H1 (cell line): Measurements from ENCODE around the gene MLKL.

Experiments used
- BACH1 ChIP-seq: IDR thresholded peaks from 2 replicates; pipeline ENCODE4 v1.6.1; 2012; ENCODE audit warnings: low read length, improper control_type of control experiment
- BRCA1 ChIP-seq: IDR thresholded peaks from 2 replicates; pipeline ENCODE4 v1.6.1; 2012; ENCODE audit warnings: low read depth, low read length, improper control_type of control experiment
- EGR1 ChIP-seq: IDR thresholded peaks from 2 replicates; pipeline ENCODE4 v1.6.1; 2011; ENCODE audit warnings: low read depth, low read length, borderline replicate concordance
- EZH2 ChIP-seq: fragments of 200-600 bp; sonication (generic); IDR thresholded peaks from 2 replicates; pipeline ENCODE4 v1.7.1; 2012; ENCODE audit warnings: low read depth, mild to moderate bottlenecking, moderate library complexity, low read length, inconsistent platforms; ENCODE audit not compliant: severe bottlenecking
- KDM5A ChIP-seq: fragments of 200-600 bp; IDR thresholded peaks from 2 replicates; pipeline ENCODE4 v1.7.1; 2012; ENCODE audit warnings: mild to moderate bottlenecking, low read length, inconsistent platforms, mixed read lengths
- POLR2A ChIP-seq, 2 experiments: IDR thresholded peaks; 1 replicate in 1 of 2; 2 replicates in 1 of 2; pipeline ENCODE4 v1.6.1; 2011; ENCODE audit warnings: low read depth in 2 of 2, low read length in 2 of 2, mild to moderate bottlenecking in 2 of 2; ENCODE audit errors: control extremely low read depth in 1 of 2
- RAD21 ChIP-seq, 2 experiments: IDR thresholded peaks in 1 of 2; conservative IDR thresholded peaks in 1 of 2; 2 replicates each; pipeline ENCODE4 v1.6.1; 2011; ENCODE audit warnings: low read depth in 2 of 2, low read length in 2 of 2, improper control_type of control experiment in 1 of 2, inconsistent platforms in 1 of 2, mild to moderate bottlenecking in 1 of 2, moderate library complexity in 1 of 2
- SAP30 ChIP-seq: fragments of 300-600 bp; sonication (generic); IDR thresholded peaks from 2 replicates; pipeline ENCODE4 v1.7.1; 2012; ENCODE audit warnings: low read length, moderate library complexity, mild to moderate bottlenecking, inconsistent platforms; ENCODE audit not compliant: insufficient read depth, insufficient replicate concordance
- SP1 ChIP-seq: IDR thresholded peaks from 2 replicates; pipeline ENCODE4 v1.6.1; 2011; ENCODE audit warnings: low read depth, low read length
- SP4 ChIP-seq: IDR thresholded peaks from 2 replicates; pipeline ENCODE4 v1.6.1; 2012; ENCODE audit warnings: low read length, inconsistent platforms
- TF ChIP-seq, protein P1 (sequence below), 3 experiments: IDR thresholded peaks; 1 replicate in 2 of 3; 2 replicates in 1 of 3; pipeline versions ENCODE4 v1.5.1 to v1.6.1; 2011; ENCODE audit warnings: low read length in 3 of 3, mild to moderate bottlenecking in 3 of 3, inconsistent platforms in 2 of 3, low read depth in 1 of 3, moderate library complexity in 1 of 3; ENCODE audit not compliant: insufficient read depth in 1 of 3; ENCODE audit errors: control extremely low read depth in 1 of 3
- TF ChIP-seq, protein P2 (sequence below): IDR thresholded peaks from 2 replicates; pipeline ENCODE4 v1.6.1; 2012; ENCODE audit warnings: inconsistent platforms
- TF ChIP-seq, protein P3 (sequence below): IDR thresholded peaks from 2 replicates; pipeline ENCODE4 v1.6.1; 2012; ENCODE audit warnings: inconsistent platforms

DNA sequence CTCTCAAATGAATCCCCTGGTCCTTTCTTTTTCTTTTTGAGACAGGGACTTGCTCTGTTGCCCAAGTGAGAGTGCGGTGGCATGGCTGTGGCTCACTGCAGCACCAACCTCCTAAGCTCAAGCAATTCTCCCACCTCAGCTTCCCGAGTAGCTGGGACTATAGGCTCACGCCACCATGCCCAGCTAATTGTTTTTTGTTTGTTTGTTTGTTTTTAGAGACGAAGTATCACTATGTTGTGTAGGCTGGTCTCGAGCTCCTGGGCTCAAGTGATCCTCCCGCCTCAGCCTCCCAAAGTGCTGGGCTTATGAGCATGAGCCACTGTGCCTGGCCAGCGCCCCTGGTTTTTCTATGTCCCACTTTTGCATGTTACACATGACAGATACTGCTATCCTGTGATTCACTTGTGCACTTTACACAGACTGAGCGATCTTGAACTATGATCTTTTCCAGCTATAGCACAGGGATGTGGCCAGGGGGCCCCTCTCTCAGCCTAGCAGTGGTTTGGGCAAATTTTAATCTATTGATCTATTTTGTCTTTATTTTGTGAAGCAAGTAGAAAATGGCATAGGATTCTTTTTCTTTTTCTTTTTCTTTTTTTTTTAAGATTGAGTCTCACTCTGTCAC, 31.3 kb upstream of the MLKL start:
- TF ChIP-seq, protein P1, sequence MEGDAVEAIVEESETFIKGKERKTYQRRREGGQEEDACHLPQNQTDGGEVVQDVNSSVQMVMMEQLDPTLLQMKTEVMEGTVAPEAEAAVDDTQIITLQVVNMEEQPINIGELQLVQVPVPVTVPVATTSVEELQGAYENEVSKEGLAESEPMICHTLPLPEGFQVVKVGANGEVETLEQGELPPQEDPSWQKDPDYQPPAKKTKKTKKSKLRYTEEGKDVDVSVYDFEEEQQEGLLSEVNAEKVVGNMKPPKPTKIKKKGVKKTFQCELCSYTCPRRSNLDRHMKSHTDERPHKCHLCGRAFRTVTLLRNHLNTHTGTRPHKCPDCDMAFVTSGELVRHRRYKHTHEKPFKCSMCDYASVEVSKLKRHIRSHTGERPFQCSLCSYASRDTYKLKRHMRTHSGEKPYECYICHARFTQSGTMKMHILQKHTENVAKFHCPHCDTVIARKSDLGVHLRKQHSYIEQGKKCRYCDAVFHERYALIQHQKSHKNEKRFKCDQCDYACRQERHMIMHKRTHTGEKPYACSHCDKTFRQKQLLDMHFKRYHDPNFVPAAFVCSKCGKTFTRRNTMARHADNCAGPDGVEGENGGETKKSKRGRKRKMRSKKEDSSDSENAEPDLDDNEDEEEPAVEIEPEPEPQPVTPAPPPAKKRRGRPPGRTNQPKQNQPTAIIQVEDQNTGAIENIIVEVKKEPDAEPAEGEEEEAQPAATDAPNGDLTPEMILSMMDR (IDR thresholded peaks at IDR 0.05; ENCODE audit: control extremely low read depth in 1 of 3, insufficient read depth in 1 of 3, low read depth in 1 of 3, low read length in 3 of 3), result no peak
- TF ChIP-seq, protein P2, sequence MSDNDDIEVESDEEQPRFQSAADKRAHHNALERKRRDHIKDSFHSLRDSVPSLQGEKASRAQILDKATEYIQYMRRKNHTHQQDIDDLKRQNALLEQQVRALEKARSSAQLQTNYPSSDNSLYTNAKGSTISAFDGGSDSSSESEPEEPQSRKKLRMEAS, result no peak
- TF ChIP-seq EZH2 (no peak), SP1 (no peak), KDM5A (no peak), RAD21 (IDR thresholded peaks at IDR 0.05 in 1 of 2, conservative IDR thresholded peaks at IDR 0.05 in 1 of 2; ENCODE audit: low read depth in 2 of 2, low read length in 2 of 2) (no peak), SAP30 (no peak), BACH1 (no peak), SP4 (no peak), BRCA1 (no peak), EGR1 (no peak), POLR2A (IDR thresholded peaks at IDR 0.05; ENCODE audit: control extremely low read depth in 1 of 2, low read depth in 2 of 2, low read length in 2 of 2) (no peak)
- TF ChIP-seq, protein P3, sequence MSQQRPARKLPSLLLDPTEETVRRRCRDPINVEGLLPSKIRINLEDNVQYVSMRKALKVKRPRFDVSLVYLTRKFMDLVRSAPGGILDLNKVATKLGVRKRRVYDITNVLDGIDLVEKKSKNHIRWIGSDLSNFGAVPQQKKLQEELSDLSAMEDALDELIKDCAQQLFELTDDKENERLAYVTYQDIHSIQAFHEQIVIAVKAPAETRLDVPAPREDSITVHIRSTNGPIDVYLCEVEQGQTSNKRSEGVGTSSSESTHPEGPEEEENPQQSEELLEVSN, result no peak
